Loucy (cell line): ENCODE results near the gene SAMD7.

Source experiments
- EZH2phosphoT487 ChIP-seq: fragments of 200-600 bp; IDR thresholded peaks from 2 replicates; pipeline ENCODE4 v1.6.1; 2018; ENCODE audit warnings: antibody characterized with exemption, mild to moderate bottlenecking, moderate library complexity, borderline replicate concordance
- TF ChIP-seq, protein P1 (sequence below): fragments of 200-600 bp; sonication (generic); conservative IDR thresholded peaks from 2 replicates; pipeline ENCODE4 v1.5.1; 2014; ENCODE audit warnings: mild to moderate bottlenecking, antibody characterized with exemption, low read length

DNA sequence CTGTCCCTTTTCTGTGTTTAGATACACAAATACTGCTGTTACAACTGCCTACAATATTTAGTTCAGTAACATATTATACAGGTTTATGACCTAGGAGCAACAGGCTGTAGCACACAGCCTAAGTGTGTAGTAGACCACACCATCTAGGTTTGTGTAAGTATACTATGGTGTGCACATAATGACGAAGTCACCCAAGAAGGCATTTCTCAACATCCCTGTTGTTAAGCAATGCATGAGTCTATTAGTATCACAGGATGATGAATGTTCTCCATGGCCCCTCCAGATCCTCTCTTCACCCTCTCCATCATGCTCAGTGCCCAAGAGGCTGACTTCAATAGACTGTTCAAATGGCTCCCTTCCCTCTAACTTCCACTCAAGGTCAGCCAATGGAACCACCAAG is 40.7 kb downstream of the SAMD7 start:
- TF ChIP-seq, protein P1, sequence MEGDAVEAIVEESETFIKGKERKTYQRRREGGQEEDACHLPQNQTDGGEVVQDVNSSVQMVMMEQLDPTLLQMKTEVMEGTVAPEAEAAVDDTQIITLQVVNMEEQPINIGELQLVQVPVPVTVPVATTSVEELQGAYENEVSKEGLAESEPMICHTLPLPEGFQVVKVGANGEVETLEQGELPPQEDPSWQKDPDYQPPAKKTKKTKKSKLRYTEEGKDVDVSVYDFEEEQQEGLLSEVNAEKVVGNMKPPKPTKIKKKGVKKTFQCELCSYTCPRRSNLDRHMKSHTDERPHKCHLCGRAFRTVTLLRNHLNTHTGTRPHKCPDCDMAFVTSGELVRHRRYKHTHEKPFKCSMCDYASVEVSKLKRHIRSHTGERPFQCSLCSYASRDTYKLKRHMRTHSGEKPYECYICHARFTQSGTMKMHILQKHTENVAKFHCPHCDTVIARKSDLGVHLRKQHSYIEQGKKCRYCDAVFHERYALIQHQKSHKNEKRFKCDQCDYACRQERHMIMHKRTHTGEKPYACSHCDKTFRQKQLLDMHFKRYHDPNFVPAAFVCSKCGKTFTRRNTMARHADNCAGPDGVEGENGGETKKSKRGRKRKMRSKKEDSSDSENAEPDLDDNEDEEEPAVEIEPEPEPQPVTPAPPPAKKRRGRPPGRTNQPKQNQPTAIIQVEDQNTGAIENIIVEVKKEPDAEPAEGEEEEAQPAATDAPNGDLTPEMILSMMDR = no peak
- no peak for TF ChIP-seq EZH2phosphoT487
